HEK293 (cell line): ENCODE results near the gene TMEM208.

Experiments used
- CTCF ChIA-PET: fragments of 350-600 bp; formaldehyde crosslinking; extraction: SDS; loops from one replicate; lab custom pipeline; 2021; ENCODE audit warnings: antibody characterized with exemption; lab: Yijun Ruan, JAX
- POLR2A ChIA-PET: fragments of 300-600 bp; formaldehyde crosslinking; extraction: SDS; loops from one replicate; lab custom pipeline; 2020; ENCODE audit warnings: antibody characterized with exemption, inconsistent platforms; lab: Yijun Ruan, JAX
- H3K27ac ChIP-seq: fragments of 200-500 bp; sonication (Bioruptor generic); 2 replicates; pipeline ENCODE4 v1.5.1; 2014; ENCODE audit warnings: low read depth, low read length, control low read depth, inconsistent platforms; ENCODE audit errors: extremely low read depth
- H3K36me3 ChIP-seq, 2 experiments: fragments of 200-500 bp in 1 of 2; sonication (Bioruptor generic) in 1 of 2; 1 replicate in 1 of 2; 2 replicates in 1 of 2; pipeline ENCODE4 v1.5.1; 2014 to 2017; ENCODE audit warnings: inconsistent platforms in 2 of 2, low read length in 2 of 2; ENCODE audit not compliant: control insufficient read depth in 2 of 2, insufficient read depth in 1 of 2
- H3K4me1 ChIP-seq: fragments of 200-500 bp; sonication (Bioruptor generic); 2 replicates; pipeline ENCODE4 v1.5.1; 2014; ENCODE audit warnings: mild to moderate bottlenecking, low read length, inconsistent platforms; ENCODE audit not compliant: control insufficient read depth, insufficient read depth
- H3K4me3 ChIP-seq: 2 replicates; pipeline ENCODE4 v1.5.1; 2011; ENCODE audit warnings: low read depth, mild to moderate bottlenecking, control low read depth, low read length, moderate library complexity
- H3K9me3 ChIP-seq: fragments of 200-500 bp; sonication (Bioruptor generic); 2 replicates; pipeline ENCODE4 v1.5.1; 2014; ENCODE audit warnings: low read depth, low read length, inconsistent platforms; ENCODE audit not compliant: control insufficient read depth, insufficient read depth
- BCL6B ChIP-seq: fragments of 450-650 bp; formaldehyde crosslinking; IDR thresholded peaks from 2 replicates; pipeline ENCODE4 v1.5.1; 2017; ENCODE audit warnings: missing biosample characterization, missing genetic modification characterization
- GLI2 ChIP-seq: fragments of 450-650 bp; formaldehyde crosslinking; IDR thresholded peaks from 2 replicates; pipeline ENCODE4; 2017; ENCODE audit warnings: missing biosample characterization, missing genetic modification characterization, low read depth, borderline replicate concordance
- GLIS2 ChIP-seq: fragments of 450-650 bp; formaldehyde crosslinking; IDR thresholded peaks from 2 replicates; pipeline ENCODE4 v1.5.1; 2016; ENCODE audit warnings: missing biosample characterization, missing genetic modification characterization
- IKZF3 ChIP-seq: fragments of 450-650 bp; IDR thresholded peaks from 2 replicates; pipeline ENCODE4 v1.5.0; 2018; ENCODE audit warnings: missing biosample characterization, mild to moderate bottlenecking, missing genetic modification characterization, moderate library complexity
- KLF17 ChIP-seq: fragments of 450-650 bp; formaldehyde crosslinking; IDR thresholded peaks from 2 replicates; pipeline ENCODE4 v1.5.1; 2016; ENCODE audit warnings: missing biosample characterization, missing genetic modification characterization
- MYNN ChIP-seq: fragments of 450-650 bp; formaldehyde crosslinking; IDR thresholded peaks from 2 replicates; pipeline ENCODE4 v1.5.1; 2016; ENCODE audit warnings: missing biosample characterization, missing genetic modification characterization, borderline replicate concordance
- SALL2 ChIP-seq: fragments of 450-650 bp; formaldehyde crosslinking; IDR thresholded peaks from 2 replicates; pipeline ENCODE4 v1.5.0; 2017; ENCODE audit warnings: missing biosample characterization, mild to moderate bottlenecking, missing genetic modification characterization, borderline replicate concordance
- SETDB1 ChIP-seq: IDR thresholded peaks from one replicate; pipeline ENCODE4 v1.6.1; 2017; ENCODE audit warnings: mild to moderate bottlenecking, low read length, moderate library complexity, mixed read lengths; ENCODE audit not compliant: insufficient read length
- ZBTB10 ChIP-seq: fragments of 450-650 bp; formaldehyde crosslinking; IDR thresholded peaks from 2 replicates; pipeline ENCODE4 v1.5.1; 2016; ENCODE audit warnings: missing biosample characterization, missing genetic modification characterization
- ZBTB7A ChIP-seq: fragments of 450-650 bp; formaldehyde crosslinking; IDR thresholded peaks from 2 replicates; pipeline ENCODE4 v1.5.1; 2016; ENCODE audit warnings: low read depth, missing biosample characterization, missing genetic modification characterization
- ZNF121 ChIP-seq: fragments of 450-650 bp; formaldehyde crosslinking; IDR thresholded peaks from 2 replicates; pipeline ENCODE4 v1.5.1; 2016; ENCODE audit warnings: missing biosample characterization, missing genetic modification characterization
- ZNF248 ChIP-seq: fragments of 450-650 bp; formaldehyde crosslinking; IDR thresholded peaks from 2 replicates; pipeline ENCODE4 v1.5.1; 2017; ENCODE audit warnings: missing biosample characterization, missing genetic modification characterization
- ZNF449 ChIP-seq: fragments of 450-650 bp; formaldehyde crosslinking; IDR thresholded peaks from 2 replicates; pipeline ENCODE4 v1.5.1; 2017; ENCODE audit warnings: missing biosample characterization, mild to moderate bottlenecking, missing genetic modification characterization, moderate library complexity
- ZNF513 ChIP-seq: fragments of 450-650 bp; IDR thresholded peaks from 2 replicates; pipeline ENCODE4 v1.5.1; 2018; ENCODE audit warnings: missing biosample characterization, missing genetic modification characterization
- ZNF518A ChIP-seq: fragments of 450-650 bp; formaldehyde crosslinking; conservative IDR thresholded peaks from 2 replicates; pipeline ENCODE4 v1.5.1; 2016; ENCODE audit warnings: low read depth, missing biosample characterization, missing genetic modification characterization
- ZNF585B ChIP-seq: fragments of 450-650 bp; formaldehyde crosslinking; IDR thresholded peaks from 2 replicates; pipeline ENCODE4 v1.5.1; 2016; ENCODE audit warnings: missing biosample characterization, missing genetic modification characterization
- ZNF596 ChIP-seq: fragments of 450-650 bp; IDR thresholded peaks from 2 replicates; pipeline ENCODE4 v1.5.0; 2018; ENCODE audit warnings: missing biosample characterization, mild to moderate bottlenecking, missing genetic modification characterization, moderate library complexity
- ZNF610 ChIP-seq: fragments of 450-650 bp; formaldehyde crosslinking; IDR thresholded peaks from 2 replicates; pipeline ENCODE4 v1.5.1; 2016; ENCODE audit warnings: missing biosample characterization, missing genetic modification characterization, borderline replicate concordance
- ZNF621 ChIP-seq: fragments of 450-650 bp; formaldehyde crosslinking; IDR thresholded peaks from 2 replicates; pipeline ENCODE4 v1.5.1; 2017; ENCODE audit warnings: missing biosample characterization, missing genetic modification characterization
- ZSCAN18 ChIP-seq: fragments of 450-650 bp; formaldehyde crosslinking; IDR thresholded peaks from 2 replicates; pipeline ENCODE4 v1.5.1; 2016; ENCODE audit warnings: missing biosample characterization, missing genetic modification characterization

TMEM208 gene

GRCh38 chr16:67254801-67255552 lies 28.0 kb downstream of the TMEM208 start (continued):
- no peak for TF ChIP-seq ZNF518A
- no peak for TF ChIP-seq ZSCAN18 (tag by site-specific recombination)
- no peak for TF ChIP-seq SETDB1
- TF ChIP-seq BCL6B (tag by site-specific recombination) = no peak
- no peak for TF ChIP-seq ZBTB10 (tag by site-specific recombination)
- TF ChIP-seq ZNF621 (tag by site-specific recombination) = no peak
- TF ChIP-seq ZNF585B (tag by site-specific recombination) = no peak
- no peak for TF ChIP-seq KLF17
- no peak for TF ChIP-seq SALL2 (tag by site-specific recombination)
- no peak for TF ChIP-seq ZNF610 (tag by site-specific recombination)
- no peak for TF ChIP-seq ZNF248 (tag by site-specific recombination)
- TF ChIP-seq ZNF596 (tag by site-specific recombination) = no peak

- no peak overlapping the region for H3K4me3 ChIP-seq
- H3K9me3 ChIP-seq = no peaks in the 10 kb centered on the region
- peaks cover 0 to 19% of the 10 kb centered on the region in 2 experiments; a peak in 1 of 3 replicates for H3K36me3 ChIP-seq
- H3K27ac ChIP-seq = no peak overlapping the region
- ChIA-PET CTCF (interaction anchor here (0.6 kb wide), 1 partner anchor 369 kb away, joined by 4 read pairs; no protein-coding TSS in a partner anchor), POLR2A (no interaction called here)
- H3K4me1 ChIP-seq = no peaks in the 10 kb centered on the region
- no peak for TF ChIP-seq ZNF121 (tag by site-specific recombination)
- no peak for TF ChIP-seq ZNF449
- TF ChIP-seq ZNF513 = no peak
- TF ChIP-seq GLIS2 (tag by site-specific recombination) = no peak
- TF ChIP-seq GLI2 (tag by site-specific recombination) = no peak
- no peak for TF ChIP-seq MYNN (tag by site-specific recombination)
- TF ChIP-seq ZBTB7A = no peak
- no peak for TF ChIP-seq IKZF3 (tag by site-specific recombination)
Measured at GRCh38 chr16:67255553-67256221, 28.8 kb downstream of the TMEM208 start.
